B cell (primary cell): ENCODE results near the gene TMC7.
"Not testable (repeated sequence)": the region's sequence is repeated elsewhere in the genome, so short reads cannot be mapped to it uniquely, and the experiment has no call there.

Source experiments
- EZH2 ChIP-seq: IDR thresholded peaks from 2 replicates; pipeline ENCODE4 v1.6.1; 2012; ENCODE audit warnings: borderline replicate concordance, low read depth, mild to moderate bottlenecking, moderate library complexity, low read length; ENCODE audit not compliant: insufficient read depth, poor library complexity, severe bottlenecking
- TF ChIP-seq, protein P1 (sequence below): fragments of 200-600 bp; IDR thresholded peaks from one replicate; pipeline ENCODE4 v1.8.0; 2022; ENCODE audit warnings: antibody characterized with exemption, mild to moderate bottlenecking

DNA sequence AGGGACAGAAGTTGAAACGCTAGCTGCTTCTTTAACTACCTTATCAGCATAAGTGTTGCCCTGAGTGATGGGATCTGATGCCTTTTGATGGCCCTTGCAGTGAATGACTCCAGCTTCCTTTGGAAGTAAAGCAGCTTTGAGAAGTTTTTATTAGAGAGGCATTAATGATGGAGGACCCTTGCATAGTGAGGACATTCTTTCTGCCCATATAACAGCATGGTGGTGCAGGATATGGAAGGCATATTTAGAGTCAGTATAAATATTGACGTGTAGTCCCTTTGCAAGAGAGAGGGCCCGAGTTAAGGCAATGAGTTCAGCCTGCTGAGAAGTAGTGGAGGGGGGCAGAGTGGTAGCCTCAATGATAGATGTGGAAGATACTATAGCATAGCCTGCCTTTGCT is 9.8 kb downstream of the TMC7 start:
- TF ChIP-seq, protein P1, sequence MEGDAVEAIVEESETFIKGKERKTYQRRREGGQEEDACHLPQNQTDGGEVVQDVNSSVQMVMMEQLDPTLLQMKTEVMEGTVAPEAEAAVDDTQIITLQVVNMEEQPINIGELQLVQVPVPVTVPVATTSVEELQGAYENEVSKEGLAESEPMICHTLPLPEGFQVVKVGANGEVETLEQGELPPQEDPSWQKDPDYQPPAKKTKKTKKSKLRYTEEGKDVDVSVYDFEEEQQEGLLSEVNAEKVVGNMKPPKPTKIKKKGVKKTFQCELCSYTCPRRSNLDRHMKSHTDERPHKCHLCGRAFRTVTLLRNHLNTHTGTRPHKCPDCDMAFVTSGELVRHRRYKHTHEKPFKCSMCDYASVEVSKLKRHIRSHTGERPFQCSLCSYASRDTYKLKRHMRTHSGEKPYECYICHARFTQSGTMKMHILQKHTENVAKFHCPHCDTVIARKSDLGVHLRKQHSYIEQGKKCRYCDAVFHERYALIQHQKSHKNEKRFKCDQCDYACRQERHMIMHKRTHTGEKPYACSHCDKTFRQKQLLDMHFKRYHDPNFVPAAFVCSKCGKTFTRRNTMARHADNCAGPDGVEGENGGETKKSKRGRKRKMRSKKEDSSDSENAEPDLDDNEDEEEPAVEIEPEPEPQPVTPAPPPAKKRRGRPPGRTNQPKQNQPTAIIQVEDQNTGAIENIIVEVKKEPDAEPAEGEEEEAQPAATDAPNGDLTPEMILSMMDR = not testable (repeated sequence)
- TF ChIP-seq EZH2 = not testable (repeated sequence)
